SU-DHL-6 (cell line): Measurements from ENCODE around the gene IQCE.

Experiments used
- H2AFZ ChIP-seq: fragments of 200-600 bp; sonication (generic); 2 replicates; pipeline ENCODE4 v1.6.1; 2014; ENCODE audit warnings: low read depth, mild to moderate bottlenecking, moderate library complexity, mixed read lengths, antibody characterized with exemption, low read length; ENCODE audit not compliant: severe bottlenecking
- H3F3A ChIP-seq: fragments of 200-600 bp; shearing (Covaris generic); 2 replicates; pipeline ENCODE4 v1.6.0; 2016; ENCODE audit warnings: antibody characterized with exemption, mild to moderate bottlenecking; ENCODE audit not compliant: insufficient read depth
- H3K27ac ChIP-seq: fragments of 200-600 bp; sonication (generic); 2 replicates; pipeline ENCODE4 v1.5.1; 2016; ENCODE audit warnings: low read depth, mild to moderate bottlenecking, low read length, moderate library complexity, mixed read lengths
- H3K27me3 ChIP-seq: fragments of 200-600 bp; sonication (generic), shearing (Covaris generic); 2 replicates; pipeline ENCODE4 v1.6.0; 2014; ENCODE audit warnings: mild to moderate bottlenecking, low read length
- H3K36me3 ChIP-seq: fragments of 200-600 bp; sonication (generic); 2 replicates; pipeline ENCODE4 v1.6.1; 2014; ENCODE audit warnings: mild to moderate bottlenecking, low read length, mixed read lengths
- H3K4me2 ChIP-seq: fragments of 300-600, 200-600 bp; shearing (Covaris generic), sonication (generic); 2 replicates; pipeline ENCODE4 v1.6.0; 2014; ENCODE audit warnings: low read length, low read depth, mild to moderate bottlenecking; ENCODE audit not compliant: poor library complexity, severe bottlenecking
- H3K4me3 ChIP-seq: fragments of 200-600 bp; sonication (generic); 2 replicates; pipeline ENCODE4 v1.5.1; 2014; ENCODE audit warnings: antibody characterized with exemption, low read length, mild to moderate bottlenecking, mixed read lengths; ENCODE audit not compliant: insufficient read depth, poor library complexity, severe bottlenecking
- H3K79me2 ChIP-seq: fragments of 200-600 bp; sonication (generic); 2 replicates; pipeline ENCODE4 v1.6.1; 2014; ENCODE audit warnings: mild to moderate bottlenecking, low read length, moderate library complexity; ENCODE audit not compliant: insufficient read depth
- H3K9ac ChIP-seq: fragments of 200-600 bp; sonication (generic); 2 replicates; pipeline ENCODE4 v1.7.0; 2014; ENCODE audit warnings: mild to moderate bottlenecking, low read length
- H3K9me2 ChIP-seq: fragments of 200-600 bp; sonication (generic); replicated peaks from 2 replicates; pipeline ENCODE4 v1.6.1; 2014; ENCODE audit warnings: low read length; ENCODE audit not compliant: insufficient read depth
- H3K9me3 ChIP-seq: fragments of 200-600 bp; sonication (generic); 2 replicates; pipeline ENCODE4 v1.6.1; 2014; ENCODE audit warnings: low read length, mixed read lengths; ENCODE audit not compliant: insufficient read depth
- H4K20me1 ChIP-seq: fragments of 200-600 bp; sonication (generic); 2 replicates; pipeline ENCODE4 v1.6.1; 2014; ENCODE audit warnings: low read depth, mild to moderate bottlenecking, antibody characterized with exemption, low read length, moderate library complexity, mixed read lengths
- EZH2phosphoT487 ChIP-seq: fragments of 200-600 bp; sonication (generic), shearing (Covaris generic); conservative IDR thresholded peaks from 2 replicates; pipeline ENCODE4 v1.6.1; 2018; ENCODE audit warnings: mild to moderate bottlenecking, antibody characterized with exemption, low read length, moderate library complexity, mixed read lengths
- TF ChIP-seq, protein P1 (sequence below): fragments of 200-600 bp; sonication (generic); IDR thresholded peaks from one replicate; pipeline ENCODE4 v1.5.1; 2017; ENCODE audit warnings: antibody characterized with exemption, mild to moderate bottlenecking, low read length, moderate library complexity; ENCODE audit not compliant: insufficient read depth, poor library complexity, severe bottlenecking

IQCE gene

GRCh38 chr7:2524808-2525657, 33.7 kb upstream of the IQCE start:
- Histone ChIP-seq H3K4me2 (no peak overlapping the region), H4K20me1 (no peaks in the 10 kb centered on the region), H3F3A (no peaks in the 10 kb centered on the region), H3K9ac (no peak overlapping the region), H2AFZ (no peak overlapping the region), H3K9me3 (no peaks in the 10 kb centered on the region), H3K79me2 (no peaks in the 10 kb centered on the region), H3K36me3 (no peaks in the 10 kb centered on the region), H3K27me3 (peaks cover 4% of the 10 kb centered on the region; the same call in 1 of the 2 replicates), H3K9me2 (no peaks in the 10 kb centered on the region), H3K27ac (no peak overlapping the region), H3K4me3 (no peak overlapping the region)
- TF ChIP-seq, protein P1, sequence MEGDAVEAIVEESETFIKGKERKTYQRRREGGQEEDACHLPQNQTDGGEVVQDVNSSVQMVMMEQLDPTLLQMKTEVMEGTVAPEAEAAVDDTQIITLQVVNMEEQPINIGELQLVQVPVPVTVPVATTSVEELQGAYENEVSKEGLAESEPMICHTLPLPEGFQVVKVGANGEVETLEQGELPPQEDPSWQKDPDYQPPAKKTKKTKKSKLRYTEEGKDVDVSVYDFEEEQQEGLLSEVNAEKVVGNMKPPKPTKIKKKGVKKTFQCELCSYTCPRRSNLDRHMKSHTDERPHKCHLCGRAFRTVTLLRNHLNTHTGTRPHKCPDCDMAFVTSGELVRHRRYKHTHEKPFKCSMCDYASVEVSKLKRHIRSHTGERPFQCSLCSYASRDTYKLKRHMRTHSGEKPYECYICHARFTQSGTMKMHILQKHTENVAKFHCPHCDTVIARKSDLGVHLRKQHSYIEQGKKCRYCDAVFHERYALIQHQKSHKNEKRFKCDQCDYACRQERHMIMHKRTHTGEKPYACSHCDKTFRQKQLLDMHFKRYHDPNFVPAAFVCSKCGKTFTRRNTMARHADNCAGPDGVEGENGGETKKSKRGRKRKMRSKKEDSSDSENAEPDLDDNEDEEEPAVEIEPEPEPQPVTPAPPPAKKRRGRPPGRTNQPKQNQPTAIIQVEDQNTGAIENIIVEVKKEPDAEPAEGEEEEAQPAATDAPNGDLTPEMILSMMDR, result no peak
- TF ChIP-seq EZH2phosphoT487, result no peak

GRCh38 chr7:2525658-2526630, 32.8 kb upstream of the IQCE start:
- no peak overlapping the region for H3K4me3 ChIP-seq
- H3K9me3 ChIP-seq, result no peaks in the 10 kb centered on the region
- H3K9me2 ChIP-seq, result no peaks in the 10 kb centered on the region
- no peaks in the 10 kb centered on the region for H3F3A ChIP-seq
- no peak overlapping the region for H3K27ac ChIP-seq
- no peak overlapping the region for H2AFZ ChIP-seq
- H4K20me1 ChIP-seq, result no peaks in the 10 kb centered on the region
- TF ChIP-seq, protein P1, result no peak
- no peak for TF ChIP-seq EZH2phosphoT487
- no peak overlapping the region for H3K9ac ChIP-seq
- no peaks in the 10 kb centered on the region for H3K79me2 ChIP-seq
- no peaks in the 10 kb centered on the region for H3K36me3 ChIP-seq
- H3K4me2 ChIP-seq, result no peak overlapping the region
- no peaks in the 10 kb centered on the region for H3K27me3 ChIP-seq

DNA sequence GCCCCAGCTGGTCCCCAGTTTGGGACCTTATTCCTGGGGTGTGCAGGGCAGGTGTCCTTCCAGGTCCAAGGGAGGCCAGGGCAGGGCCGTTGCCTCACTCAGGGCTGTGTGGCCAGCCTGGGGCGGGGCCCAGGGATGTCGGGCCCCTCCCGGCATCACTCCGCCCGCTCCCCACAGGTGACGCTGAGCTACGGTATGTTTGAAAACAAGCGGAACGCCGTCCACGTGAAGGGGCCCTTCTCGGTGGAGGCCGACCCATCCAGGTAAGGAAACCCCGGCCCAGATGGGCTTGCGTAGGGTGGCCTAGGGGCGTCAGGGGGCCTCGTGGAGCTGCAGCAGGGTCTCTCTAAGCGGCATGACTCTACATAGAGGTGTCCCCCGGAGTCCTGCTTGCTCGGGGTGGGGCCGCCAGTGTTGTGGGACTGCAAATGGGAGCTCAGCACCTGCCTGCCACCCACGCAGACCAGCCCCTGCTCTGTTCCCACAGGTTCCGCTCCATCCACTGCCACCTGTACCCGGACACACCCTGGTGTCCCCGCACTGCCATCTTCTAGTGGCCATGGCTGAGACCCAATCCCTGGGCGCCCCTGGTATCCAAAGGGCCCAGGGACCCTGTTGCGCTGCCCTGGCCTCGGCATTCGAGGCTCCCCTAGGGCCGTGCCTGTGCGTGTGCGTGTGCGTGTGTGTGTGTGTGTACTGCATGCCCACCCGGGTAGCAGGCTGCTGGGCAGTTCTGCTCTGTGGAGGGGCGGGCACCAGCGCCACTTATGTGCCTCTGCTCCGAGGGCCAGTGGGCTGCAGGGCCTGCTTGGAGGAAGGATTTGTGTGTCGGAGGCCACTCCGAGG, 31.9 kb upstream of the IQCE start:
- no peaks in the 10 kb centered on the region for H3F3A ChIP-seq
- H2AFZ ChIP-seq, result no peak overlapping the region
- H3K4me2 ChIP-seq, result no peak overlapping the region
- H3K9me2 ChIP-seq, result no peaks in the 10 kb centered on the region
- no peaks in the 10 kb centered on the region for H4K20me1 ChIP-seq
- no peak overlapping the region for H3K27ac ChIP-seq
- no peaks in the 10 kb centered on the region for H3K9me3 ChIP-seq
- no peak overlapping the region for H3K9ac ChIP-seq
- no peaks in the 10 kb centered on the region for H3K36me3 ChIP-seq
- H3K27me3 ChIP-seq, result no peaks in the 10 kb centered on the region
- H3K4me3 ChIP-seq, result no peak overlapping the region
- no peaks in the 10 kb centered on the region for H3K79me2 ChIP-seq
- TF ChIP-seq, protein P1, result no peak
- no peak for TF ChIP-seq EZH2phosphoT487
